IMR-90 (cell line): ENCODE data around the gene ATP8B2. TPM values are rescaled to one million over a fixed set of nuclear protein-coding genes. Genes with fewer than 3 reads are reported as not detected.

ENCODE experiments used
- ATAC-seq: fragments of 200-7000 bp; cut with Tn5 transposase; 2 replicates; pipeline ENCODE4 v1.9.1; 2020; ENCODE audit warnings: low read depth, mild to moderate bottlenecking, moderate library complexity
- BruUV-seq: library from RNA; stranded (reverse); fragments of 400-500 nt; replicated peaks from 2 replicates; lab custom pipeline; 2021; lab: Mats Ljungman, UMichigan
- CTCF ChIA-PET: fragments of 300-600 bp; formaldehyde crosslinking; extraction: SDS; loops from one replicate; lab custom pipeline; 2021; ENCODE audit warnings: antibody characterized with exemption; lab: Yijun Ruan, JAX
- POLR2A ChIA-PET: fragments of 300-600 bp; sonication (Branson Sonifier 250); formaldehyde crosslinking; loops from one replicate; lab custom pipeline; 2022; ENCODE audit warnings: antibody characterized with exemption; ENCODE audit not compliant: unreplicated experiment; lab: Charles Lee
- DNase-seq: peaks from one replicate; pipeline ENCODE4 v3.0.0; 2013
- H2AFZ ChIP-seq: replicated peaks from 2 replicates; pipeline ENCODE3; 2013; ENCODE audit warnings: low read length, mild to moderate bottlenecking; ENCODE audit not compliant: poor library complexity
- H2AK5ac ChIP-seq: 2 replicates; pipeline ENCODE4 v1.6.1; 2013; ENCODE audit warnings: low read depth, low read length, inconsistent platforms
- H2AK9ac ChIP-seq: replicated peaks from 2 replicates; pipeline ENCODE3; 2013; ENCODE audit warnings: mild to moderate bottlenecking, low read depth, low read length, moderate library complexity; ENCODE audit not compliant: poor library complexity
- H2BK120ac ChIP-seq: 2 replicates; pipeline ENCODE4 v1.6.1; 2013; ENCODE audit warnings: low read depth, low read length, inconsistent platforms
- H2BK15ac ChIP-seq: 3 replicates; pipeline ENCODE4 v1.6.1; 2013; ENCODE audit warnings: low read depth, low read length, inconsistent platforms
- H2BK20ac ChIP-seq: 2 replicates; pipeline ENCODE4 v1.6.1; 2013; ENCODE audit warnings: low read depth, mild to moderate bottlenecking, inconsistent platforms, low read length, moderate library complexity
- H2BK5ac ChIP-seq: 2 replicates; pipeline ENCODE4 v1.6.1; 2013; ENCODE audit warnings: mild to moderate bottlenecking, low read depth, low read length, inconsistent platforms; ENCODE audit not compliant: poor library complexity, severe bottlenecking
- H3K14ac ChIP-seq: replicated peaks from 2 replicates; pipeline ENCODE4 v1.6.1; 2013; ENCODE audit warnings: low read depth, low read length, inconsistent platforms
- H3K18ac ChIP-seq: 2 replicates; pipeline ENCODE4 v1.6.1; 2013; ENCODE audit warnings: low read depth, low read length, control low read depth
- H3K23ac ChIP-seq: 2 replicates; pipeline ENCODE4 v1.6.1; 2013; ENCODE audit warnings: low read depth, low read length, inconsistent platforms
- H3K27ac ChIP-seq: 2 replicates; pipeline ENCODE4 v1.5.1; 2013; ENCODE audit warnings: mild to moderate bottlenecking, control low read depth, low read length; ENCODE audit not compliant: insufficient read depth
- H3K27me3 ChIP-seq: 2 replicates; pipeline ENCODE4 v1.6.1; 2013; ENCODE audit warnings: low read length; ENCODE audit not compliant: control insufficient read depth, insufficient read depth
- H3K36me3 ChIP-seq: 2 replicates; pipeline ENCODE4 v1.6.1; 2013; ENCODE audit warnings: low read length, mixed read lengths; ENCODE audit not compliant: control insufficient read depth, insufficient read depth
- H3K4ac ChIP-seq: 2 replicates; pipeline ENCODE4 v1.6.1; 2013; ENCODE audit warnings: low read depth, low read length, inconsistent platforms
- H3K4me1 ChIP-seq: 2 replicates; pipeline ENCODE4 v1.6.1; 2013; ENCODE audit warnings: low read length, mixed read lengths; ENCODE audit not compliant: control insufficient read depth, insufficient read depth
- H3K4me2 ChIP-seq: 2 replicates; pipeline ENCODE4 v1.6.1; 2013; ENCODE audit warnings: low read depth, mild to moderate bottlenecking, control low read depth, low read length, moderate library complexity
- H3K4me3 ChIP-seq: 2 replicates; pipeline ENCODE4 v1.5.1; 2013; ENCODE audit warnings: low read depth, mild to moderate bottlenecking, control low read depth, low read length, moderate library complexity; ENCODE audit not compliant: insufficient read depth
- H3K56ac ChIP-seq: 2 replicates; pipeline ENCODE4 v1.6.1; 2013; ENCODE audit warnings: low read length, inconsistent platforms; ENCODE audit not compliant: insufficient read depth; ENCODE audit errors: extremely low read depth
- H3K79me1 ChIP-seq, 2 experiments: 2 replicates each; pipeline ENCODE4 v1.6.1; 2013; ENCODE audit warnings: low read length in 2 of 2, inconsistent platforms in 1 of 2, low read depth in 1 of 2
- H3K9ac ChIP-seq: 2 replicates; pipeline ENCODE4 v1.6.1; 2013; ENCODE audit warnings: low read depth, low read length, control low read depth
- H3K9me1 ChIP-seq: 2 replicates; pipeline ENCODE4 v1.6.1; 2013; ENCODE audit warnings: low read length, inconsistent platforms; ENCODE audit not compliant: insufficient read depth
- H3K9me3 ChIP-seq: 2 replicates; pipeline ENCODE4 v1.6.1; 2013; ENCODE audit warnings: low read length; ENCODE audit not compliant: control insufficient read depth, insufficient read depth
- H4K20me1 ChIP-seq: 2 replicates; pipeline ENCODE4 v1.6.1; 2013; ENCODE audit warnings: low read length, inconsistent platforms; ENCODE audit not compliant: insufficient read depth
- H4K5ac ChIP-seq: 2 replicates; pipeline ENCODE4 v1.6.1; 2013; ENCODE audit warnings: mild to moderate bottlenecking, low read depth, low read length, control low read depth
- H4K8ac ChIP-seq, 2 experiments: 2 replicates each; pipeline ENCODE4 v1.6.1; 2013; ENCODE audit warnings: low read depth in 2 of 2, low read length in 2 of 2, control low read depth in 1 of 2, inconsistent platforms in 1 of 2
- H4K91ac ChIP-seq: 2 replicates; pipeline ENCODE4 v1.6.1; 2013; ENCODE audit warnings: low read depth, low read length, inconsistent platforms; ENCODE audit not compliant: insufficient read depth
- MAFK ChIP-seq: IDR thresholded peaks from 2 replicates; pipeline ENCODE4 v1.6.1; 2012; ENCODE audit warnings: low read depth, low read length, improper control_type of control experiment
- WGBS, 2 experiments: methylation state at CpG; one replicate each; pipeline versions ENCODE4 v1.1.5 to v1.1.7; 2013; ENCODE audit warnings: missing lambda C conversion rate in 2 of 2; ENCODE audit not compliant: insufficient read length in 1 of 2; ENCODE audit errors: extremely low coverage in 2 of 2; 5-methylcytosine and 5-hydroxymethylcytosine counted together
- dilution Hi-C: fragments of 300-500 bp; cut with HindIII; formaldehyde crosslinking; loops from one replicate; pipeline ENCODE4 v1.14.3; 2018; ENCODE audit warnings: low sequenced_read_pairs; ENCODE audit not compliant: unreplicated experiment
- in situ Hi-C: fragments of 300-500 bp; cut with MboI; formaldehyde crosslinking; loops from 3 replicates; pipeline ENCODE4 v1.14.3; 2019; ENCODE audit warnings: low sequenced_read_pairs, inconsistent platforms, mixed read lengths
- intact Hi-C: fragments of 100-400 bp; cut with micrococcal nuclease; formaldehyde crosslinking; loops from 2 replicates; pipeline ENCODE4 v1.10.0; 2022
- polyA plus RNA-seq, 3 experiments: library from polyadenylated mRNA; depleted of rRNA; stranded (reverse); fragments of >200 nt; gene quantifications; 2 replicates each; pipeline ENCODE4 v1.2.3, GENCODE V29; 2012; ENCODE audit warnings: low replicate concordance in 1 of 3
- total RNA-seq: library from RNA; depleted of rRNA; stranded (reverse); fragments of >200 nt; gene quantifications from 2 replicates; pipeline ENCODE4 v1.2.3, GENCODE V29; 2012

Gene ATP8B2
- total and polyA plus RNA-seq, 2 of the 4 experiments (the other 2 are of a cell fraction): 79.4 to 91.0 TPM

DNA sequence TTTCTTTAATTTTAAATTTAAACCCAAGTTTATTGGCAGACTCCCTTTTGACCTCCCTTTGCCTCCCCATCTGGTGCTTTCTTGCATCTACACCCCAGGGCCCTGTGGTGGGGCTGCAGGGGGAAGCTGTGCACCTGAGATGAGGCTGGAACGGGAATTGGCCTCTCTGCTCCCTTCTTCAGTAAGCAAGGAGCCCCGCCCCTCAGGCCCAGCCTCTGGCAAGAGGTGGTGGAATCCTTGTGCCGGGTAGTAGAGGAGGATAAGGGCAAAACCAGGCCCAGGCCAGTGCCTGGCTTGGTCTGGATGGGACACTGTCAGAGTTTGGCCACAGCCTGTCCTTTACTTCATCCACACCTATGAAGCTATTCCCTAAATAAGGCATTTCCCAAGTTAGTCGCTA lies 25.1 kb downstream of the ATP8B2 start:
- H3K56ac ChIP-seq: no peak overlapping the region
- POLR2A ChIA-PET: no interaction called here
- in situ Hi-C loops (no loop called here), dilution Hi-C loops (no loop called here), intact Hi-C loops (loop anchor here (5.0 kb wide), 3 partner anchors 97 to 197 kb away; no protein-coding TSS in a partner anchor)
- H2BK5ac ChIP-seq: no peak overlapping the region
- no peak overlapping the region for H4K5ac ChIP-seq
- H3K4me3 ChIP-seq: no peak overlapping the region
- peaks cover 34% of the 10 kb centered on the region for H3K36me3 ChIP-seq
- no peak overlapping the region for H2BK20ac ChIP-seq
- no peak overlapping the region for H2AK9ac ChIP-seq
- BruUV-seq: TSS peak; percentile 81
- peaks cover 13% of the 10 kb centered on the region for H3K9me1 ChIP-seq
- no peak overlapping the region for H3K27ac ChIP-seq
- CTCF ChIA-PET: no interaction called here
- ATAC-seq (no peak), DNase-seq (no peak)
- peaks cover 3 to 11% of the 10 kb centered on the region in 2 experiments; a peak in 1 of 4 replicates for H3K79me1 ChIP-seq
- H4K8ac ChIP-seq: no peak overlapping the region
- no peak overlapping the region for H2BK120ac ChIP-seq
- no peak overlapping the region for H3K4ac ChIP-seq
- H2AFZ ChIP-seq: no peak overlapping the region
- no peak overlapping the region for H4K91ac ChIP-seq
- WGBS, 2 experiments: no CpG with 5 or more reads among the region's 4 CpGs
- H3K4me1 ChIP-seq: peaks cover 10% of the 10 kb centered on the region; the same call in 1 of the 2 replicates
- H2BK15ac ChIP-seq: no peak overlapping the region
- no peak for TF ChIP-seq MAFK
- no peak overlapping the region for H3K23ac ChIP-seq
- no peak overlapping the region for H3K4me2 ChIP-seq
- H3K9me3 ChIP-seq: no peaks in the 10 kb centered on the region
- H3K14ac ChIP-seq: no peak overlapping the region
- no peak overlapping the region for H3K18ac ChIP-seq
- H3K9ac ChIP-seq: no peak overlapping the region
- H3K27me3 ChIP-seq: no peaks in the 10 kb centered on the region; the same call in 1 of the 2 replicates
- H4K20me1 ChIP-seq: peaks cover 6% of the 10 kb centered on the region; the same call in 1 of the 2 replicates
- no peak overlapping the region for H2AK5ac ChIP-seq
